SK-N-SH (cell line): ENCODE measurements around the gene CFAP99. TPM values are rescaled to one million over a fixed set of nuclear protein-coding genes. Genes with fewer than 3 reads are reported as not detected.
A peak's percentile ranks its signal among the peaks of the same experiment; 100 is the strongest.

Experiments used
- CTCF ChIA-PET: fragments of 300-600, 350-600 bp; formaldehyde crosslinking; extraction: SDS; loops from one replicate; lab custom pipeline; 2021; lab: Yijun Ruan, JAX
- POLR2A ChIA-PET: fragments of 350-600 bp; sonication (Branson Sonifier 250); formaldehyde crosslinking; extraction: SDS; loops from one replicate; lab custom pipeline; 2020; ENCODE audit warnings: antibody characterized with exemption, inconsistent platforms; lab: Yijun Ruan, JAX
- DNase-seq: peaks from one replicate; pipeline ENCODE4 v3.0.0; 2012
- H2AFZ ChIP-seq: fragments of 200-600 bp; sonication (generic); 2 replicates; pipeline ENCODE4 v1.8.1; 2016; ENCODE audit warnings: antibody characterized with exemption, mild to moderate bottlenecking, low read depth
- H3F3A ChIP-seq: fragments of 200-600 bp; sonication (generic); replicated peaks from 2 replicates; pipeline ENCODE3; 2016; ENCODE audit warnings: antibody characterized with exemption, mild to moderate bottlenecking; ENCODE audit not compliant: insufficient read depth
- H3K27ac ChIP-seq, 2 experiments: fragments of 200-500 bp in 1 of 2; fragments of 200-600 bp in 1 of 2; sonication (Bioruptor generic) in 1 of 2; sonication (generic), shearing (Covaris generic) in 1 of 2; 2 replicates each; pipeline versions ENCODE4 v1.5.1 to v1.6.1; 2014 to 2016; ENCODE audit warnings: low read depth in 2 of 2, inconsistent platforms in 1 of 2, low read length in 1 of 2, mild to moderate bottlenecking in 1 of 2, mixed read lengths in 1 of 2
- H3K27me3 ChIP-seq: fragments of 200-600 bp; sonication (generic), shearing (Covaris generic); 2 replicates; pipeline ENCODE4 v1.6.1; 2016; ENCODE audit warnings: mixed run types; ENCODE audit not compliant: insufficient read depth
- H3K36me3 ChIP-seq, 2 experiments: fragments of 200-500 bp in 1 of 2; fragments of 200-600 bp in 1 of 2; sonication (Bioruptor generic) in 1 of 2; sonication (generic) in 1 of 2; replicated peaks in 1 of 2; 2 replicates each; pipeline versions ENCODE3 to v1.5.1; 2014 to 2016; ENCODE audit warnings: low read length in 1 of 2, mild to moderate bottlenecking in 1 of 2; ENCODE audit not compliant: insufficient read depth in 2 of 2, control insufficient read depth in 1 of 2
- H3K4me1 ChIP-seq, 2 experiments: fragments of 200-500 bp in 1 of 2; fragments of 200-600 bp in 1 of 2; sonication (Bioruptor generic) in 1 of 2; sonication (generic), shearing (Covaris generic) in 1 of 2; 2 replicates each; pipeline versions ENCODE4 v1.5.1 to v1.6.1; 2014 to 2016; ENCODE audit warnings: low read depth in 1 of 2, low read length in 1 of 2, mixed run types in 1 of 2; ENCODE audit not compliant: insufficient read depth in 2 of 2, control insufficient read depth in 1 of 2
- H3K4me2 ChIP-seq: fragments of 200-600 bp; sonication (generic), shearing (Covaris generic); 2 replicates; pipeline ENCODE4 v1.6.1; 2017; ENCODE audit warnings: mixed run types
- H3K4me3 ChIP-seq, 2 experiments: fragments of 200-500 bp in 1 of 2; fragments of 200-600 bp in 1 of 2; sonication (Bioruptor generic) in 1 of 2; sonication (generic), shearing (Covaris generic) in 1 of 2; 2 replicates each; pipeline versions ENCODE4 v1.5.1 to v1.8.1; 2014 to 2016; ENCODE audit warnings: low read depth in 2 of 2, inconsistent platforms in 1 of 2, low read length in 1 of 2, mild to moderate bottlenecking in 1 of 2, mixed read lengths in 1 of 2, moderate library complexity in 1 of 2
- H3K79me2 ChIP-seq: fragments of 200-600 bp; sonication (generic); 2 replicates; pipeline ENCODE4 v1.8.1; 2017; ENCODE audit warnings: mild to moderate bottlenecking; ENCODE audit not compliant: insufficient read depth
- H3K9ac ChIP-seq: fragments of 200-600 bp; sonication (generic); 2 replicates; pipeline ENCODE4 v1.6.1; 2017; ENCODE audit warnings: mixed run types
- H3K9me2 ChIP-seq: fragments of 200-600 bp; sonication (generic); 2 replicates; pipeline ENCODE4 v1.6.1; 2017; ENCODE audit warnings: mixed run types
- H3K9me3 ChIP-seq: fragments of 200-600 bp; sonication (generic); 2 replicates; pipeline ENCODE4 v1.6.1; 2017; ENCODE audit warnings: mixed run types, mild to moderate bottlenecking, moderate library complexity
- H4K20me1 ChIP-seq: fragments of 200-600 bp; sonication (generic); 2 replicates; pipeline ENCODE4 v1.6.1; 2017; ENCODE audit warnings: mild to moderate bottlenecking, mixed run types; ENCODE audit not compliant: insufficient read depth
- CHD2 ChIP-seq: fragments of 150-350 bp; IDR thresholded peaks from 2 replicates; pipeline ENCODE4 v1.6.1; 2018; ENCODE audit warnings: low read length; ENCODE audit not compliant: partially characterized antibody
- ELF1 ChIP-seq: IDR thresholded peaks from 2 replicates; pipeline ENCODE4 v1.4.0; 2012
- FOXJ3 ChIP-seq: sonication (generic); formaldehyde crosslinking; IDR thresholded peaks from 2 replicates; pipeline ENCODE4 v1.5.1; 2020; ENCODE audit warnings: mild to moderate bottlenecking, missing genetic modification reagents
- FOXM1 ChIP-seq: IDR thresholded peaks from 2 replicates; pipeline ENCODE4 v1.4.0; 2012; ENCODE audit warnings: low read depth, mild to moderate bottlenecking
- GABPA ChIP-seq: IDR thresholded peaks from 2 replicates; pipeline ENCODE4 v1.4.0; 2012; ENCODE audit warnings: low read depth, mild to moderate bottlenecking
- GATA2 ChIP-seq: sonication (generic); formaldehyde crosslinking; IDR thresholded peaks from 2 replicates; pipeline ENCODE4 v1.5.0; 2020; ENCODE audit warnings: mild to moderate bottlenecking, missing genetic modification reagents
- JUND ChIP-seq: IDR thresholded peaks from 2 replicates; pipeline ENCODE4 v1.4.0; 2012
- RAD21 ChIP-seq: IDR thresholded peaks from 2 replicates; pipeline ENCODE4 v1.6.1; 2012; ENCODE audit warnings: mild to moderate bottlenecking, low read length
- RFX5 ChIP-seq: IDR thresholded peaks from 2 replicates; pipeline ENCODE4 v1.6.1; 2012; ENCODE audit warnings: mild to moderate bottlenecking, improper control_type of control experiment, low read length
- RXRA ChIP-seq: IDR thresholded peaks from 2 replicates; pipeline ENCODE4 v1.4.0; 2012; ENCODE audit warnings: low read depth, mild to moderate bottlenecking, borderline replicate concordance
- SMC3 ChIP-seq: IDR thresholded peaks from 2 replicates; pipeline ENCODE4 v1.6.1; 2012; ENCODE audit warnings: low read depth, low read length, improper control_type of control experiment
- TAF1 ChIP-seq: IDR thresholded peaks from 2 replicates; pipeline ENCODE4 v1.6.1; 2012; ENCODE audit warnings: low read depth, mild to moderate bottlenecking, low read length, moderate library complexity, borderline replicate concordance
- TCF12 ChIP-seq: IDR thresholded peaks from 2 replicates; pipeline ENCODE4 v1.4.0; 2012
- TEAD4 ChIP-seq: IDR thresholded peaks from 2 replicates; pipeline ENCODE4 v1.4.0; 2012; ENCODE audit warnings: mild to moderate bottlenecking, borderline replicate concordance; ENCODE audit not compliant: insufficient read depth
- YY1 ChIP-seq: IDR thresholded peaks from 2 replicates; pipeline ENCODE4 v1.4.0; 2012; ENCODE audit warnings: low read depth, mild to moderate bottlenecking
- WGBS: methylation state at CpG from one replicate; pipeline ENCODE4 v1.1.6; 2017; ENCODE audit warnings: low lambda C conversion rate; 5-methylcytosine and 5-hydroxymethylcytosine counted together
- polyA plus RNA-seq, 3 experiments: library from polyadenylated mRNA; depleted of rRNA; stranded (reverse); fragments of >200 nt; gene quantifications; 2 replicates each; pipeline ENCODE4 v1.2.3, GENCODE V29; 2012
- TF ChIP-seq, protein P1 (sequence below): fragments of 200-600 bp; sonication (generic); IDR thresholded peaks from 2 replicates; pipeline ENCODE4 v1.6.1; 2017; ENCODE audit warnings: antibody characterized with exemption, mild to moderate bottlenecking, moderate library complexity
- TF ChIP-seq, protein P2 (sequence below): IDR thresholded peaks from 2 replicates; pipeline ENCODE4; 2012
- TF ChIP-seq, protein P3 (sequence below): IDR thresholded peaks from 2 replicates; pipeline ENCODE4 v1.4.0; 2012; ENCODE audit warnings: low read depth

Gene CFAP99
- polyA plus RNA-seq, 1 of the 3 experiments (the other 2 are of a cell fraction) = 0.13 TPM

DNA sequence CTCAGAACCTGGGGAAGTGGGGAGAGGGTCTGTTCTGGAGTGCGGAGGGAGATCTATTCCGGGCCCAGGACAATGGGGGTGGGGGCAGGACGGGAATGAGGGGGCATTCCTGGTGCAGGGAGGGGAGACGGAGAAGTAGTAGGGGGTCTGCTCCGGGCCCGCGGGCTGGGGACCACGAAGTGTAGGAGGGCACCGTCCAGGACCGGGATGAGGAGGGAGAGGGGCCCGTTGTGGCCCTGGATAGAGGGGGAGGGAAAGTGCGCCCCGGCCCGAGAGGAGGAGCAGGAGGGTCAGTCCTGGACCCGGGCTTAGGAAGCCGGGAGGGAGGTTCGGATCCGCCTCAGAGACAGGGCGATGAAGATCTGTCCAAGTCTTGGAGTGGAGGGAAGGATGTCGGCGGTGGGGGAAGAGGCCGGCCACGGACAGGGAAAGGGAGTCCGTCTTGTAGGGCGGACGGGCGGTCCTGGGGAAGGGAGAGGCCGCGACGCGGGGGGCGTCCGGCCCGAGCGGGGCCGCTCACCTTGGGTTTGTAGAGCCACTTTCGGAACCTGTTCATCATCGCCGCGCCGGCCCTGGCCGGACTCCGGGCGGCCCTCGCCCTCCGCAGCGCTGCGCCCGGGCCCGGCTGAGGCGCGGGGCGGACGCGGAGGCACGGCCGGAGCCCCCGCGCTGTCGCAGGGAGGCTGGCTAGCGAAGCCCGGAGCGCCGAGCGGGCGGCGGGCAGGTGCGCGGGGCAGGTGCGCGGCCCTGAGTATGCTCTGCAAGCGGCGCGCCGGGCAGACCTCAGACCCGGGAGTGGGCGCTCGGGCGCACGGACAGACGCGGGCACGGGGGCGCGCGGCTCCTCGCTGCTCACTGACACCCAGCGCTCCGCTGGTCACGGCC, 748 bp upstream of the CFAP99 start, which contains the start of gene ZFYVE28:
ZFYVE28 (minus strand) TSS at position 881 of the 885 bp plus-strand sequence; CDS start at position 559, 322 bp downstream.
- peaks cover 19% of the 10 kb centered on the region for H3F3A ChIP-seq
- WGBS = 4% methylated on average over 23 of the region's 90 CpGs
- peak within 1 kb of the TSS; percentile 44; the same call in 1 of the 2 replicates for H3K9ac ChIP-seq
- peak within 1 kb of the TSS; percentile 75 to 93 for H3K4me3 ChIP-seq
- CTCF ChIA-PET = interaction anchor here (1.0 to 1.7 kb wide), 4 partner anchors 10 to 198 kb away, joined by 3 to 8 read pairs (median 4); no protein-coding TSS in a partner anchor
- H3K9me3 ChIP-seq = no peaks in the 10 kb centered on the region
- no peaks in the 10 kb centered on the region for H3K36me3 ChIP-seq
- H3K79me2 ChIP-seq = no peaks in the 10 kb centered on the region
- TF ChIP-seq SMC3 (no peak), TCF12 (no peak), RXRA (no peak)
- H3K4me2 ChIP-seq = peak within 1 kb of the TSS; percentile 94
- peaks cover 47% of the 10 kb centered on the region for H3K27me3 ChIP-seq
- peaks cover 11 to 38% of the 10 kb centered on the region in 2 experiments; a peak in 2 of 4 replicates for H3K4me1 ChIP-seq
- peak within 1 kb of the TSS; percentile 88 for H2AFZ ChIP-seq
- POLR2A ChIA-PET = no interaction called here
- H3K9me2 ChIP-seq = no peaks in the 10 kb centered on the region
- no peak within 1 kb of the TSS for H3K27ac ChIP-seq
- no peaks in the 10 kb centered on the region for H4K20me1 ChIP-seq
- no peak for DNase-seq

DNA sequence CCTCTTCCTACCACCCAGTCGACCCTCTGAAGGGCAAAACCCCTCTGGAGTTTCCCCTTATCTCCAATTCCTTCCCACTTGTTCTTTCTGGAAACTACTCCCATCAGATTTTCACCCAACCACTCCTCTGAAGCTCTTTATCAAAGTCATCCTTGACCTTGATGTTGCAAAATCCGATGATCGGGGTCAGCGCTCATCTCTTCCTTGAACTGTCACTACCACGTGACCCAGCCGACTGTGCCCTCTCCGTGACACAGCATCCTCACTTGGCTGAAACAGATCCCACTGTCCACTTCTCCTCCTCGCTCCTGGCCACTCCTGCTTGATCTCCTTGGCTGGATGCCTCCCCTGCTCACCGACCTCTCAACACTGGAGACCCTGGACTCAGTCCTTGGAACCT, 1.1 kb downstream of the CFAP99 start:
- Histone ChIP-seq H3K4me1 (peaks cover 0 to 30% of the 10 kb centered on the region in 2 experiments; a peak in 1 of 4 replicates), H3K4me2 (no peak overlapping the region), H3K79me2 (no peaks in the 10 kb centered on the region), H3K9me3 (no peaks in the 10 kb centered on the region), H3K9ac (no peak overlapping the region), H3K9me2 (no peaks in the 10 kb centered on the region), H3K27me3 (peaks cover 47% of the 10 kb centered on the region), H2AFZ (no peak overlapping the region), H3K36me3 (no peaks in the 10 kb centered on the region), H3F3A (peaks cover 13% of the 10 kb centered on the region), H4K20me1 (no peaks in the 10 kb centered on the region), H3K4me3 (no peak overlapping the region; a peak in 1 of 4 replicates), H3K27ac (no peak overlapping the region)
- no peak for DNase-seq
- ChIA-PET CTCF (interaction anchor here (0.9 to 2.7 kb wide), 5 partner anchors 9 to 200 kb away, joined by 3 to 7 read pairs (median 4); no protein-coding TSS in a partner anchor), POLR2A (no interaction called here)
- no peak for TF ChIP-seq GABPA
- no peak for TF ChIP-seq FOXM1
- TF ChIP-seq, protein P1, sequence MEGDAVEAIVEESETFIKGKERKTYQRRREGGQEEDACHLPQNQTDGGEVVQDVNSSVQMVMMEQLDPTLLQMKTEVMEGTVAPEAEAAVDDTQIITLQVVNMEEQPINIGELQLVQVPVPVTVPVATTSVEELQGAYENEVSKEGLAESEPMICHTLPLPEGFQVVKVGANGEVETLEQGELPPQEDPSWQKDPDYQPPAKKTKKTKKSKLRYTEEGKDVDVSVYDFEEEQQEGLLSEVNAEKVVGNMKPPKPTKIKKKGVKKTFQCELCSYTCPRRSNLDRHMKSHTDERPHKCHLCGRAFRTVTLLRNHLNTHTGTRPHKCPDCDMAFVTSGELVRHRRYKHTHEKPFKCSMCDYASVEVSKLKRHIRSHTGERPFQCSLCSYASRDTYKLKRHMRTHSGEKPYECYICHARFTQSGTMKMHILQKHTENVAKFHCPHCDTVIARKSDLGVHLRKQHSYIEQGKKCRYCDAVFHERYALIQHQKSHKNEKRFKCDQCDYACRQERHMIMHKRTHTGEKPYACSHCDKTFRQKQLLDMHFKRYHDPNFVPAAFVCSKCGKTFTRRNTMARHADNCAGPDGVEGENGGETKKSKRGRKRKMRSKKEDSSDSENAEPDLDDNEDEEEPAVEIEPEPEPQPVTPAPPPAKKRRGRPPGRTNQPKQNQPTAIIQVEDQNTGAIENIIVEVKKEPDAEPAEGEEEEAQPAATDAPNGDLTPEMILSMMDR = no peak
- TF ChIP-seq JUND = no peak
- no peak for TF ChIP-seq RAD21
- no peak for TF ChIP-seq RXRA
- no peak for TF ChIP-seq TAF1
- TF ChIP-seq RFX5 = no peak
- TF ChIP-seq, protein P2, sequence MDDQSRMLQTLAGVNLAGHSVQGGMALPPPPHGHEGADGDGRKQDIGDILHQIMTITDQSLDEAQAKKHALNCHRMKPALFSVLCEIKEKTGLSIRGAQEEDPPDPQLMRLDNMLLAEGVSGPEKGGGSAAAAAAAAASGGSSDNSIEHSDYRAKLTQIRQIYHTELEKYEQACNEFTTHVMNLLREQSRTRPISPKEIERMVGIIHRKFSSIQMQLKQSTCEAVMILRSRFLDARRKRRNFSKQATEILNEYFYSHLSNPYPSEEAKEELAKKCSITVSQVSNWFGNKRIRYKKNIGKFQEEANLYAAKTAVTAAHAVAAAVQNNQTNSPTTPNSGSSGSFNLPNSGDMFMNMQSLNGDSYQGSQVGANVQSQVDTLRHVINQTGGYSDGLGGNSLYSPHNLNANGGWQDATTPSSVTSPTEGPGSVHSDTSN = no peak
- TF ChIP-seq, protein P3, sequence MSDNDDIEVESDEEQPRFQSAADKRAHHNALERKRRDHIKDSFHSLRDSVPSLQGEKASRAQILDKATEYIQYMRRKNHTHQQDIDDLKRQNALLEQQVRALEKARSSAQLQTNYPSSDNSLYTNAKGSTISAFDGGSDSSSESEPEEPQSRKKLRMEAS = no peak
- TF ChIP-seq TCF12 = no peak
- no peak for TF ChIP-seq CHD2
- TF ChIP-seq GATA2 = no peak
- no peak for TF ChIP-seq TEAD4
- TF ChIP-seq ELF1 = no peak
- TF ChIP-seq SMC3 = no peak
- no peak for TF ChIP-seq FOXJ3 (CRISPR knock-in tag)
- no peak for TF ChIP-seq YY1
- 27% methylated on average over 9 of the region's 9 CpGs for WGBS
